GM12874 (cell line): Measurements from ENCODE around the gene PACRG.

Experiments
- TF ChIP-seq, protein P1 (sequence below): IDR thresholded peaks from 2 replicates; pipeline ENCODE4 v1.5.1; 2011; ENCODE audit warnings: low read depth, mild to moderate bottlenecking, control low read depth, low read length, moderate library complexity; ENCODE audit not compliant: insufficient read depth

Gene PACRG

DNA sequence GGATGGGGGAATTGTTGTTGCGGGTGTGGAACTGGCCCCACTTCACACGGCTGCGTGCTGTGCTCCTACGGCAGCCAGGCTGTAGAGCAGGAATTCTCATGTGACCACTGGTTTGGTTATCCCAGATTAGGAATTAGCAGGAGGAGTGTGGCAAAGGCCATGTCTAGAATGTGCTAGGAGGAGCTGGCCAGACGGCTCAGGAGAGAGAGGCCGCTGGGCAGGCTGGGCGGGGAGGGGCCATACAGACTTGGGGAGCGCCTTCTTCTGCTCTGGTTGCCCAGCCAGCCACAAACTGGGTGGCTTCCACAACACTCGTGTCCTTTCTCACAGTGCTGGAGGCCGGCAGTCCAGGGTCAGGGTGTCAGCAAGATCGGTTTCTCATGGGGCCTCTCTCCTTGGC lies 441.7 kb downstream of the PACRG start:
- TF ChIP-seq, protein P1, sequence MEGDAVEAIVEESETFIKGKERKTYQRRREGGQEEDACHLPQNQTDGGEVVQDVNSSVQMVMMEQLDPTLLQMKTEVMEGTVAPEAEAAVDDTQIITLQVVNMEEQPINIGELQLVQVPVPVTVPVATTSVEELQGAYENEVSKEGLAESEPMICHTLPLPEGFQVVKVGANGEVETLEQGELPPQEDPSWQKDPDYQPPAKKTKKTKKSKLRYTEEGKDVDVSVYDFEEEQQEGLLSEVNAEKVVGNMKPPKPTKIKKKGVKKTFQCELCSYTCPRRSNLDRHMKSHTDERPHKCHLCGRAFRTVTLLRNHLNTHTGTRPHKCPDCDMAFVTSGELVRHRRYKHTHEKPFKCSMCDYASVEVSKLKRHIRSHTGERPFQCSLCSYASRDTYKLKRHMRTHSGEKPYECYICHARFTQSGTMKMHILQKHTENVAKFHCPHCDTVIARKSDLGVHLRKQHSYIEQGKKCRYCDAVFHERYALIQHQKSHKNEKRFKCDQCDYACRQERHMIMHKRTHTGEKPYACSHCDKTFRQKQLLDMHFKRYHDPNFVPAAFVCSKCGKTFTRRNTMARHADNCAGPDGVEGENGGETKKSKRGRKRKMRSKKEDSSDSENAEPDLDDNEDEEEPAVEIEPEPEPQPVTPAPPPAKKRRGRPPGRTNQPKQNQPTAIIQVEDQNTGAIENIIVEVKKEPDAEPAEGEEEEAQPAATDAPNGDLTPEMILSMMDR = no peak

DNA sequence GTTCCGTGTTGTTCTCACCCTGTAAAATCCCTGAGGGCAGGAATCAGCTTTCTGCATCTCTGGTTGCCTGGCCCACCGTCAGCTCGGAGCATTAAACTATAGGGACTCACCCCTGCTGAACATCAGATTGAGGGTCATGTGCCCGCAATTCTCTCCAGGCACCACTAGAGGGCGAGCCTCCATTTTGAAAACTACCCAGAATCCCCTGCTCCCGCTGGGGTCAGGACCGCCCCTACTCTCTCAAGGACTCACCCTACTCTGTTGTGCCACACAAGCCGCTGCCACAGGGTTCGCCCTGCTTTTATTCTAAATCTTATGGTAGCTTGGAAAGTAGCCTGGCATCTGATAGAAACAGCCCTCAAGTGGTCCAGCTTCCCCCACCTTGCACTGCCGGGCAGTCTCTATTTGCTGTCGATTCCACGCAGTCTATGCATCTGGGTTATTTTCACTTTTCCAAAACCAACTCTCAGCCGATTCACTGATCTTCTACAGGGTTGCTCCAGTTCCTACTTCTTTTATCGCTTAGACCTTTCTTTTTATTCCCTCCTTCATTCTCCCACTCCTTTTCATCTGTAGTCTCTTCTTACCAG lies 442.6 kb downstream of the PACRG start:
- TF ChIP-seq, protein P1 = peak; percentile 69

GRCh38 chr6:163173741-163174140 lies 446.0 kb downstream of the PACRG start:
- TF ChIP-seq, protein P1 = no peak

- TF ChIP-seq, protein P1 = no peak
Observed at GRCh38 chr6:163175301-163175700, 447.5 kb downstream of the PACRG start.

- TF ChIP-seq, protein P1 = no peak
Observed at GRCh38 chr6:163176097-163176496, 448.3 kb downstream of the PACRG start.

DNA sequence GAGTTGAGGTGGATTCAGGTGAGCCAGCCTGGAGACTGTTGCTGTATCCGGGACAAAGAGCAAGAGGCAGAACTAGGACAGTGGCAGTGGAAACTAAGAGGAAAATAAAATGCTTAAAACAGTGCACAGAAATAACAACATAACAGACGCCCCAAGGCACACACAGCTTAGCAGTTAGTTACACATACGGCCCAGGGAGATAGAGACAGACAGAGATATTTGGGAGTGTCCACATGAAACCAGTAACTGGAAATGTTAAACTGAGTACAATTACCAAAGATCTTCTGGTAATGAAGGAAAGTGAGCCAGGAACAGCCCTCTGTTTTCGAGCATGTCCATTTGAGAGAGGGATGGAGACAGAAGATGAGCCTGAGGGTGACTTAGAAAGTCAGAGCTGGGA lies 449.2 kb downstream of the PACRG start:
- TF ChIP-seq, protein P1 = no peak

DNA sequence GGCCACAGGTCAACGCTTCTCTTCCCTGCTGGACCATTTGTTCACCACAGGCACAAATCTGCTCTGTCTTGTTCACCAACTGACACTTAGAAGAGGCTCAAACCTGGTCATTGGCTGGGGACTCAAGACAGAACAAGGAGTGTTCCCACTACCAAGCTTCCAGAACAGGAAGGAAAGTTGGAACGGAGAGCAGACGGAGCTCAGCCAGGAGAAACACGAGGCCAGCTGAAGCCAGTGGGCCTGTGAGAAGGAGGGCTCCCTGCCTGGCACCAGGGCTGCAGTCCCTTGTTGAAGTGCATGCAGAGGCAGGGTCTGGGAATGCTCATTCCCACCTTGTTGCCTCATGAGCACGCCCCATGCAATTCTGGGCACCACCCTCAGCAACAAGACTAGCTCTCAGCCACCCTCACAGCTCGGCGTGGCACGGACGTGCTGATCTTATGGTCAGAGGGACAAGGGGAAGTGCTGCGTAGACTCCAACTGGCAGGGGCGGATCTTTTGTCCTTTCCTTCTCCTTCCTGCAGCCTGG lies 450.2 kb downstream of the PACRG start:
- TF ChIP-seq, protein P1 = no peak
